SK-N-MC (cell line): Measurements from ENCODE around the gene ZDHHC11.
"Not testable (repeated sequence)": the region's sequence is repeated elsewhere in the genome, so short reads cannot be mapped to it uniquely, and the experiment has no call there.

ENCODE experiments used
- DNase-seq: peaks from one replicate; pipeline ENCODE4 v3.0.0-alpha.2; 2011; ENCODE audit warnings: low read depth, low spot score
- H3K27ac ChIP-seq: fragments of 200-600 bp; sonication (generic); 2 replicates; pipeline ENCODE4 v1.5.1; 2016; ENCODE audit warnings: mixed run types
- H3K36me3 ChIP-seq: fragments of 200-600 bp; sonication (generic); 2 replicates; pipeline ENCODE4 v1.6.1; 2017; ENCODE audit warnings: antibody characterized with exemption, low read length, mixed read lengths; ENCODE audit not compliant: insufficient read depth
- H3K4me3 ChIP-seq: fragments of 200-600 bp; sonication (generic); 2 replicates; pipeline ENCODE4 v1.5.1; 2016
- H3K9ac ChIP-seq: fragments of 200-600 bp; sonication (generic); 2 replicates; pipeline ENCODE4 v1.8.0; 2017; ENCODE audit warnings: mixed run types, mixed read lengths; ENCODE audit not compliant: insufficient read length
- H3K9me3 ChIP-seq: fragments of 200-600 bp; sonication (generic); 2 replicates; pipeline ENCODE4 v1.6.1; 2017; ENCODE audit warnings: low read depth, mild to moderate bottlenecking, antibody characterized with exemption, low read length, moderate library complexity, mixed read lengths
- EZH2 ChIP-seq: fragments of 200-600 bp; sonication (generic); IDR thresholded peaks from one replicate; pipeline ENCODE4 v1.6.1; 2017; ENCODE audit warnings: antibody characterized with exemption
- FOXP2 ChIP-seq: optimal IDR thresholded peaks from 2 replicates; pipeline ENCODE3; 2011; ENCODE audit warnings: mild to moderate bottlenecking, moderate library complexity; ENCODE audit not compliant: insufficient read depth; ENCODE audit errors: extremely low read length, control extremely low read depth
- POLR2AphosphoS5 ChIP-seq: IDR thresholded peaks from 2 replicates; pipeline ENCODE4 v1.6.1; 2012; ENCODE audit warnings: mild to moderate bottlenecking, low read depth, low read length, borderline replicate concordance

ZDHHC11 gene

GRCh38 chr5:881551-881935 is 30.8 kb upstream of the ZDHHC11 start:
- Histone ChIP-seq H3K9ac (no peak overlapping the region), H3K4me3 (no peak overlapping the region), H3K9me3 (no peaks in the 10 kb centered on the region), H3K27ac (no peak overlapping the region), H3K36me3 (peaks cover 74% of the 10 kb centered on the region)
- TF ChIP-seq POLR2AphosphoS5 (no peak), EZH2 (no peak), FOXP2 (no peak)
- no peak for DNase-seq

GRCh38 chr5:880816-881550 is 30.2 kb upstream of the ZDHHC11 start:
- no peaks in the 10 kb centered on the region for H3K9me3 ChIP-seq

GRCh38 chr5:878677-879076 is 27.9 kb upstream of the ZDHHC11 start:
- H3K36me3 ChIP-seq = peaks cover 68% of the 10 kb centered on the region
- not testable (repeated sequence) for H3K9ac ChIP-seq, H3K9me3 ChIP-seq, H3K4me3 ChIP-seq, DNase-seq, H3K27ac ChIP-seq

More at GRCh38 chr5:880816-881550, 30.2 kb upstream of the ZDHHC11 start:
- H3K4me3 ChIP-seq = no peak overlapping the region
- DNase-seq = no peak
- H3K9ac ChIP-seq = no peak overlapping the region
- H3K36me3 ChIP-seq = peaks cover 73% of the 10 kb centered on the region
- no peak for TF ChIP-seq POLR2AphosphoS5
- no peak for TF ChIP-seq EZH2
- TF ChIP-seq FOXP2 = no peak
- H3K27ac ChIP-seq = no peak overlapping the region

- TF ChIP-seq POLR2AphosphoS5 (no peak), EZH2 (no peak), FOXP2 (no peak)
- Histone ChIP-seq H3K9ac (no peak overlapping the region), H3K36me3 (peaks cover 68% of the 10 kb centered on the region), H3K4me3 (no peak overlapping the region), H3K9me3 (no peaks in the 10 kb centered on the region), H3K27ac (no peak overlapping the region)
- DNase-seq = no peak
Observed at GRCh38 chr5:878125-878524, 27.3 kb upstream of the ZDHHC11 start.

- TF ChIP-seq POLR2AphosphoS5 (no peak), FOXP2 (no peak), EZH2 (no peak)
- Histone ChIP-seq H3K9me3 (no peaks in the 10 kb centered on the region), H3K9ac (no peak overlapping the region), H3K4me3 (no peak overlapping the region), H3K36me3 (peaks cover 66% of the 10 kb centered on the region; the same call in 1 of the 2 replicates), H3K27ac (no peak overlapping the region)
- no peak for DNase-seq
Observed at GRCh38 chr5:876398-877365, 25.9 kb upstream of the ZDHHC11 start.

GRCh38 chr5:875931-876330 is 25.1 kb upstream of the ZDHHC11 start:
- no peaks in the 10 kb centered on the region for H3K9me3 ChIP-seq
- H3K27ac ChIP-seq = no peak overlapping the region
- H3K4me3 ChIP-seq = no peak overlapping the region
- TF ChIP-seq EZH2 (no peak), POLR2AphosphoS5 (no peak), FOXP2 (no peak)
- H3K9ac ChIP-seq = no peak overlapping the region
- peaks cover 66% of the 10 kb centered on the region; the same call in 1 of the 2 replicates for H3K36me3 ChIP-seq
- DNase-seq = no peak

GRCh38 chr5:873328-873727 is 22.5 kb upstream of the ZDHHC11 start:
- DNase-seq = no peak
- no peaks in the 10 kb centered on the region for H3K9me3 ChIP-seq
- no peak overlapping the region for H3K9ac ChIP-seq
- peaks cover 89% of the 10 kb centered on the region for H3K36me3 ChIP-seq
- H3K27ac ChIP-seq = no peak overlapping the region
- TF ChIP-seq EZH2 = no peak
- TF ChIP-seq POLR2AphosphoS5 = no peak
- TF ChIP-seq FOXP2 = no peak
- no peak overlapping the region for H3K4me3 ChIP-seq

- no peak overlapping the region for H3K9ac ChIP-seq
- no peak overlapping the region for H3K27ac ChIP-seq
- no peak overlapping the region for H3K4me3 ChIP-seq
- no peak for DNase-seq
- no peaks in the 10 kb centered on the region for H3K9me3 ChIP-seq
- peaks cover 90% of the 10 kb centered on the region for H3K36me3 ChIP-seq
- no peak for TF ChIP-seq POLR2AphosphoS5
- no peak for TF ChIP-seq EZH2
- no peak for TF ChIP-seq FOXP2
Observed at GRCh38 chr5:872301-872700, 21.5 kb upstream of the ZDHHC11 start.
